Astrocyte of the hippocampus (primary cell): ENCODE data around the gene GSG1L.
A peak's percentile ranks its signal among the peaks of the same experiment; 100 is the strongest.
"Not testable (repeated sequence)": the region's sequence is repeated elsewhere in the genome, so short reads cannot be mapped to it uniquely, and the experiment has no call there.

Experiments
- DNase-seq: peaks from one replicate; pipeline ENCODE4 v3.0.0; 2011; ENCODE audit warnings: low read depth, low spot score

The GSG1L gene

DNA sequence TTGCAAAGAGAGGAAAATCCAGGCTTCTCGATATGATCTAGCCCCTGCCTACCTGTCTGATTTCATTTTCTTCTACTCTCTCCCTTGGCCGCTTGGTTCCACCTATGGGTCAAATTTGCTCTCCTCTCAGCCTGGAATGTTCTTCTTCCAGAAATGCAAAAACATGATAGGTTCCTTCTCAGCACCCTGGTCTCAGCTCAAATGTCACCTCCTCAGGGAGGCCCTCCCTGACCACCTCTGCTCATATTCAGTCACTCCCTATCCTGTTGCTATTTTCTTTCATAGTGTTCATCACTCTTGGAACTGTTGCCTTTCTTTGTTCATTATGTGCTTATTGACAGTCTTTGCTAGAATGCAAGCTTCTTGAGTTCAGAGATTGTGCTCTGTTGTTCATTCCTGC is 305.0 kb downstream of the GSG1L start:
- no peak for DNase-seq

DNA sequence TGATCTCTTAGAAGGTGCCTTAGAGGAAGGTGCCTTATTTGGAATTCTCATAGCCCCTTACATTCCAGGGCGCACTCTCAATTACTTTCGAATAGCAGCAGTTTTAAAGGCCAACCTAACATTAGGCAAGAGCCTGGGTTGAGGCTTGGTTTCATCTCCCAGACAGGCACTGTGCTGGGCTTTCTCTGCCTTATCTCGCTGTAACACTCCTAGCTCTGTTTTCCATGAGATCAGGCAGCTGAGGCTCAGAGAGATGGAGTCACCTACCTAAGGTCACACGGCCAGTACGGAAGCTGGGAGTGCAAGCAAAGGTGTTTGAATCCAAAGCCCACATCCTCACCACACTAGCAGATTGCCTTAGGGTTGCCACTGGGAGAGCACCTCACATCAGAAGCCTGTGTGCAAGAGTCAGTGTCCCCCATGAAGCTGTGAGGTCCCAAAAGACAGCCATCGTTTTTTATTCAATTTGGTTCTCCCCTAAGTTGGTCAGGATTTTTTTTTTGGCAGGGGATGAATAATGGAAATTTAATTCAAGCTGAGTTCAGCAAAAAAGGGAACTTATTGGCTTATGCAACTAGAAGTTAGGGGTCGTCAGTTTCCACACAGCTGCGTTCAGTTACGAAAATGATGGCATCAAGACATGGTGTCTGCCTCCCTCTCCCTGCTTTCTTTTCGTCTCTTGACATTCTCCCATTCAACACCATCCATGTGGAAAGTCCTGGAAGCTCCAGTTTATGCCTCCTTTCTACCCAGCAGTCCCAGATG is 307.1 kb downstream of the GSG1L start:
- no peak for DNase-seq

DNA sequence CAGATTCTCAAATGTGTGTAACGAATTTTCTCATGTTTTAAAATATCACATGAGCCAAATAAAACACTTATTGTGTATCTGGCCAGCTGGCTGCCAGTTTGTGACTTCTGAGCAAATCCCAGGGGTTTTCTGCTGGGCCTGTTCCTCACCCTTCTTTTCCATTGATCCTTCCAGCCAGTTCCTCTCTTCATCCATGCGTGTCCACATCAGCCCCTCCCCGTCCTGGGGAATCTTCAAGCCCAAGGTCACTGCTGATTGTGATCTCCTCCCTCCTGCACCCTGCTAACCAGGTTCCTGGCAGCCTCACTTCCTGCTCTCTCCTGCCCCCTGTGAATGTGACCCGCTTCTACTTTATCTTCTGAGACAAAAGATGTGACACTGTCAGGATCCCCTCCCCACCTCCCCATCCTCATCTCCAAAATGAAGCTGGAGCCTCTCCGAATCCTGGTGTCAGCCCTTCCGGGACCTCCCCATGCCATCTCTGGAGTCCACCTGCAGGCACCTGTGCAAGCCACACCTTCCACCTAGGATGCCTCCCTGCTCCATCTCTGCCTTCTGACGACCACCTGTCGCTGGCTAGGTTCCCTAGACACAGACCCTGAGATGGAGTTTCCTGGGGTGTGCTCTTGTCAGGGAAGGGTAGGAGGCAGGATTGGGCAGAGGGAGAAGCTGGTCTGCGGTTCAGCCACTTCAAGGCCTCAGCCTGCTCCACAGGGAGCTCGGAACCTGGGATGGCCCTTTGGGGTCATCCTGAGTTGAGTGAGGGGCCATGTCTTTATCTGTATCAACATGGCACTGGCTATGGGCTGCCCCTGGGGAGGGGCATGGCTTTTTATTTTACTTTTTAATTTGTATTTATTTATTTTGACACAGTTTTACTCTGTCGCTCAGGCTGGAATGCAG is 308.5 kb downstream of the GSG1L start:
- DNase-seq, result no peak

DNA sequence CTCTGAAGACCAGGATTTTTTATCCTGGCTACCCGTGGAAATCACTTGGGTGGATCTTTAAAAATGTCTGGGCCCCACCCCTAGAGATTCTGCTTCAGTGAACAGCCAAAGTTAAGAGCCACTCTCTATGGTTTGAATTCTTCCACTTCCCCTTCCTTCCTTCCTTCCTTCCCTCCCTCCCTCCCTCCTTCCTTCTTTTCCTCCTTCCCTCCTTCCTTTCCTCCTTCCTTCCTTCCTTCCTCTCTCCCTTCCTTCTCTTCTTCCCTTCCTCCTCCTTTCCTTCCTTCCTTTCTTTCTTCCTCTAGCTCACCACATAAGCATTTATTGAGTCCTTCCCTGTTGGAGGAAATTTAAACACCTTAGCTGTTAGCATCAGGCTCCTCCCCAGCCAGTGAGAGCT is 310.0 kb downstream of the GSG1L start:
- no peak for DNase-seq

DNA sequence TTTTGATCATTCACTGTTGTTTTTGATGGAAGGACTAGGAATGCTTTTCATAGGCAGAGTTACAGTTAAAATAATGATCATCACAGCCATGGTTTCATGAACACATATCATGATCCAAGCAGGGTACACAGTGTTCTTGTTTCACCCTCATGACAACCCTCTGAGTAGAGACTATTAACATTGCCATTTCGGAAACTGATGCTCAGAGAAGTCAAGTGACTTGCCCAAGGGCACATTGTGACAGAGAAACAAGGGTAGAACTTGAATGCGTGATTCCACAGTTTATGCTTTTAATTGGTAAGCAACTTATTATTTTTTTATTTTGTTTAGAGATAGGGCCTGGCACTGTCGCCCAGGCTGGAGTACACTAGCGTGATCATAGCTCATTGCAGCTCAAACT is 311.3 kb downstream of the GSG1L start:
- DNase-seq, result no peak

DNA sequence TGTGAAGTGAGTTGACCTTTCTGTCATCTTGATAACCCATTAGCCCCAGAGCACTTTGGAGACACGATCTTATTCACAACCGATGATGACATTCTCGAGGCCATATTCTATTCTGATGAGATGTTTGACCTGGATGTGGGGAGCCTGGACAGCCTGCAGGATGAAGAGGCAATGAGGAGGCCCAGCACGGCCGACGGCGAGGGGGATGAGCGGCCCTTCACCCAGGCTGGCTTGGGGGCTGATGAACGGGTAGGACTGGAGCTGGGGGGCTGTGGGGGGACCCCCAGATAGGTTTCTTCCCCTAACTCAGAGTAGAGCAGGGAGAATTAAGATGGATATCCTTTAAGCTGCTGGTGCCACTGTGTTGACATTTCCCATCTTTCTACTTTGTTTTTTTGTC is 311.8 kb downstream of the GSG1L start:
- no peak for DNase-seq

DNA sequence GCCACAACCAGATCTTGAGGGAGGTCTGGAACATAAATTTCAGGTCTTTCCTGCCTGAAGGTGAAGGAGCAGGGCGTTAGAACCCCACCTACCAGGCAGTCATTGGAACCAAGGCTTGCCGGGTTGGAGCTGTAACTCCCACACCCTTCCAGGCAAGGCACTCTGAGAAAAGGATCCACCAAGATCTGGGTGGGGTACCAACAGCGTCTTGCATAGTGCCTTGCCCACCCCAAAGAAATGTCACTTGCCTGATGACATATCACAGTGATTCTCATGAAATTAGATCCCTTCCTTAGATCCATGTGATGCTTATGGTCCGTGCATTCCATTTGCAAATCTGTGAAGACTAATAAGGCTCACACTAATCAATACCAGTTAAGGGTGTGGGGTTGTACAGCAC is 312.3 kb downstream of the GSG1L start:
- DNase-seq, result no peak

DNA sequence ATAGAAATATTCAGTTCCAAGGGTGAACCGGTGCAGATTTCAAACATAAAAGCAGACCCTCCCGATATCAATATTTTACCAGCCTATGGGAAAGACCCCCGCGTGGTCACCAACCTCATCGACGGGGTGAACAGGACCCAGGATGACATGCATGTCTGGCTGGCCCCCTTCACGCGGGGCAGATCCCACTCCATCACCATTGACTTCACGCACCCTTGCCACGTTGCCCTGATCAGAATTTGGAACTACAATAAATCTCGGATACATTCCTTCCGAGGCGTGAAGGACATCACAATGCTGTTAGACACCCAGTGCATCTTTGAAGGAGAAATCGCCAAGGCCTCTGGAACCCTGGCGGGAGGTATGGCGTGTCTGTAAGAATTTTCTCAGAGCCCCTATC is 313.6 kb downstream of the GSG1L start:
- no peak for DNase-seq

DNA sequence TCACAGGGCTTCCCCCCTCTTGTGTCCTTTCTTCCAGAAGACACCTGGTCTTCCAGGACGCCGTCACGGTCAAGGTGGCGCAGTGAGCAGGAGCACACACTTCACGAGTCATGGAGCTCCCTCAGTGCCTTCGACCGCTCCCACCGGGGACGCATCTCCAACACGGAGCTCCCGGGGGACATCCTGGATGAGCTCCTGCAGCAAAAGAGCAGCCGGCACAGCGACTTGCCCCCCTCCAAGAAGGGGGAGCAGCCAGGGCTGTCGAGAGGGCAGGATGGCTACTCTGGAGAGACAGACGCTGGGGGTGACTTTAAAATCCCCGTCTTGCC is 314.0 kb downstream of the GSG1L start:
- no peak for DNase-seq

DNA sequence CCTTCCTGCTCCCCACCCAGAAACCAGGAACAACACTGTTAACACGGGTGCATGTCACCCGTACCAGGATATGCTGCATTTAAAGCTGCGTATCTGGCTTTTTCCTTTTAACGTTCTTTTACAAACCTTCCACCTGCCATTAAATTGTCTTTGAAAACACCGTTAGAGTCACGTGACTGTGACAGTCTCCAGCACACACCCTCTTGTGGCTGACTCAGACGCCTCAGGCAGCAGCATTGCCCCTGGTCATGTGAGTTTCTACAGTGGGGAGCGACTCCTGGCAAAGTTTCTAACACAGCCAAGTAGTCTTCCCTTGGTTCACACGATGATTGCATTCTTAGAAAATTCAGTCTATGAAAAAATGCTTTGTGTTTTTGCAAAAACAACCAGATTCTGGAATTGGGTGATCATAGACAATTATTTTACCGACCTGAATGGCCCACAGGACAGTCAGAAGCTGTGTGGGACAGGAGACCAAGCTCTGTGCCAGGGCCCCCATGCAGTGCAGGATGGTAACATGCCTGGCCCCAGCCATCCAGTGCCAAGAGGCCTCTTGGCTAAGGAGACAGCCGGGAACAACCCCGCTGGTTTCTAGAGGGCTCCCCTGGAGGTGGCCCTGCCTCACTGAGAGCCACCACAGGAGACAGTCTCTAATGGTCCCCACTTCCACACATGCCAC is 314.5 kb downstream of the GSG1L start:
- peak; percentile 89 for DNase-seq

DNA sequence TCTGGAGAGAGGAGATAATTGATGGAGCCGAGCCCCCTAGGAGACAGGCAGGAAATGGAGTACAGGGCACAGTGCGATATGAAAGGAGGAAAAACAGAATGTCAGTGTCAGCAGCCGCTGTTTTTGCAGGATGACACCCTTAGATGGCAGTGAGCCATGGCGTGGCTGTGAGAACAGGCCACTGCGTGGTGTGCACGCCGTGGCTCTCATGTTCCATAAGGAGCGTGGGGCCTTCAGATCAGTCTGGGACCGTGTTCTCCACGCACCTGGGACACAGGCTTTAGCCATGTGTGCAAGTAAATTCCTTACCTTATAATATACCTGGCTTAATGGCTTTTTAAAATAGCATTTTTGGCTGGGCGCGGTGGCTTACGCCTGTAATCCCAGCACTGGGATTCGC is 315.6 kb downstream of the GSG1L start:
- no peak for DNase-seq

DNA sequence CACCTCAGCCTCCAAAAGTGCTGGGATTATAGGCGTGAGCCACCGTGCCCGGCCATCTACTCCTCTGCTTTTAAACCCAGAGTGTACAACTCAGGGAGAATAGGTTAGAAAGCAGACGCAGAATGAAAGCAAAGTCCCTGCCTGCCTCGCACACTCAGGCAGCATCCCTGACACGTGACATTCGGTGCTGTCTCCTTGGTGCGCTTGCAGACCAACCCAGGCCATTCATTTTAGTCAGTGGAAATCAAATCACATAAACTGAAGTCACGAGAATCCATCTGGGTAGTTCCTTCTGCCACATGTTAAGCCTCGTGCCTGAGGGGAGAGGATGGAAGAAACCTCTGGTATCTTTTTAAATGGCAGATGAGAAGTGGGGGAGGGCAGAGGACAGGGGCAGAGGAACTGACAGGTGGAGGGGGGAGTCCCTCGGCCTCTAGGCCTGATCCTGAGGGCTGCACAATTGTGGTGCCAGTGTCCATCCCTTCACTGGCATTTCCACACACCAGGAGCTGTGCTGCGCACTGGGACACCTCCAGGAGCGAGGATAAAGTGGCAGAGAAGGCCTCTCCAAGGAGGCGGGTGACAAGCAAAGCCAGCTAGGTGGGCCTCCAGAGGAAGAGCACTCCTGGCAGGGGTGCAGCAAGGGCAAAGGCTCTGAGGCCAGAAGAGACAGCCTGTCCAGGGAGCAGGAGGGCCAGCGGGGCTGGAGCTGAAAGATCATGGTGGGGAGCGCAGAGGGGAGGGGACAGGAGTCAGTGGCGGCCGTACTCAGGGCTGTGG is 317.2 kb downstream of the GSG1L start:
- no peak for DNase-seq

DNA sequence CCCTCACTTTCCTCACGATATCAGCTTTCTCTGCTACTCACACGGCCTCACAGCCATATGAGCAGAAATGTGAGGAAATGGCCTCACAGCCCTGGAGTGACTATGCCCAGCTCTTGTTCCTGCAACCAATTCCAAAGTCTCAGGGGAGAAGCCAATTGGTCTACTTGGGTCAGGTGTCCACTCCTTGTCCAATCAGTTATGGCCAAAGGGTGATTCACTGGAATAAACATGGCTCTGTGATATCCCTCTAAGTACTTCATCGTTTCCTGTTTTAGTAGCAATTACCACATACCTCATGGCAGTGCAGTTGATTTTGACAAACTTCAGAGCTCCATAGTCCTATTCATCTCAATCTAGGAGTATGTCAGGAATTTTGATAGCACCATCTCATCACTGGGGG is 318.2 kb downstream of the GSG1L start:
- DNase-seq, result no peak

DNA sequence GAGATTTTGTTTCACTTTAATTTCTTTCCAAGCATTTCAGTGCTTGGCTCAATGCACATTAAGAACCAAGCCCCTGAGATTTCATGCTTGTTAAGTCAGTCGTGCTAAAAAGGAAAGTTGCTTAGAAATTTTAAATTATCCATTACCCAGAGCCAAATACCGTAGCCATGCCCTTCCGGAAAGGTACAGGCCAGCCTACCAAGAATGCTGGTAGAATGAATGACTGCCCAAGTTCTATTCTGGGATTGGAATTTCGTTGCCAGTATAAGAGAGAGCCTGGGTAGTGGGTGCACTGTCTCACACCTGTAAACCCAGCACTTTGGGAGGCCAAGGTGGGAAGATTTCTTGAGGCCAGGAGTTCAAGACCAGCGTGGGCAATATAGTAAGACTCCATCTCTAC is 319.6 kb downstream of the GSG1L start:
- no peak for DNase-seq

DNA sequence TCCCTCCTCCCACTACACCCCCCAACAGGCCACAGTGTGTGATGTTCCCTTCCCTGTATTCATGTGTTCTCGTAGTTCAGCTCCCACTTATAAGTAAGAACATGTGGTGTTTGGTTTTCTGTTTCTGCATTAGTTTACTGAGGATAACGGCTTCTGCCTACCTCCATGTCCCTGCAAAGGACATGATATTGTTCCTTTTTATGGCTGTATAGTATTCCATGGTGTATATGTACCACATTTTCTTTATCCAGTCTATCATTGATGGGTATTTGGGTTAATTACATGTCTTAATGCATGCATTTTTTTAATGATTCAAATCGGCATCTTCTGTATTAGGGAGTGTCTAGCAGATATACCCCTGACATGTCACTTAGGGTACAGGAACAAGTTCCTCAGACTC is 320.5 kb downstream of the GSG1L start:
- not testable (repeated sequence) for DNase-seq

DNA sequence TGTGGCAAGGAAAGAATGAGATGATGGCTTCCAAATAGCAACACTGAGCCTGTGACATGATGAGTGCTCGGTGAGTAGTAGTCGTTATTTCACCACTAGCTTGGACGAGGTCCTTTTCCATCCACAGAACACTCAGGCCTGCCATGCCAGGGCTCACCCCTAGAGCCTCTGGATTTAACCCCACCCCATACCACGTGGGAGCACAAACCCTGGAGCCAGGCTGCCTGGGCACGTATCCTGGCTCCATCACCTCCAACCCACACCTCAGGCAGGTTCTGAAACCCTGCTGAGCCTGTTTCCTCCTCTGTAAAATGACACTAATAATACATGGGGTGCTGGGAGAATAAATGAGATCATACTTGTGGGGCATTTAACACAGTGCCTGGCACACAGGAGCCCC is 321.2 kb downstream of the GSG1L start:
- DNase-seq, result no peak

DNA sequence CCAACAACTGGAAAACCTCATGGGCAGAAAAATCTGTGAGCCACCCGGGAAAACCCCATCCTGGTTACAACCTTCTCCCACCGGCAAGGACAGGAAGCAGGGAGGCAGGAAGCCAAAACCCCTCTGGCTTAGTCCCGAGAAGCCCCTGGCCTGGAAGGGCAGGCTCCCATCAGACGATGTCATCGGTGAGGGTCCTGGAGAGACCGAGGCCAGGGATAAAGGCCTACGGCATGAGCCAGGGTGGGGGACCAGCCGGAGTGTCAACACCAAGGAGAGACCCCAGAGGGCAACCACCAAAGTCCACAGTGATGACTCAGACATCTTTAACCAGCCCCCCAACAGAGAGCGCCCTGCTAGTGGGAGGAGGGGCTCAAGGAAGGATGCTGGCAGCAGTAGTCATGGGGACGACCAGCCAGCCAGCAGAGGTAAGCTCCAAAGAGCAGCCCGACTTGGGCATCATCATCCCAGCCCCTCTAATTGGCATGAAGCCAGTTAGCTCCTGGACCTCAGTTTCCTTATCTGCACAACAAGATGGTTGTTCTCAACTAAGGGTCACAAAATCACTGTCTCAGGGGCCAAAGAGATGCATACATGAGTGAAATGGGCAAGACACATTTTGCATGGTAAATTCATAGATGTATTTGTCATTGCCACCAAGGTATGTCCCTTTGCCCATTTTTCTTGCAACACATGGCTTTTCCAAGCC is 322.9 kb downstream of the GSG1L start:
- DNase-seq, result peak; percentile 52

DNA sequence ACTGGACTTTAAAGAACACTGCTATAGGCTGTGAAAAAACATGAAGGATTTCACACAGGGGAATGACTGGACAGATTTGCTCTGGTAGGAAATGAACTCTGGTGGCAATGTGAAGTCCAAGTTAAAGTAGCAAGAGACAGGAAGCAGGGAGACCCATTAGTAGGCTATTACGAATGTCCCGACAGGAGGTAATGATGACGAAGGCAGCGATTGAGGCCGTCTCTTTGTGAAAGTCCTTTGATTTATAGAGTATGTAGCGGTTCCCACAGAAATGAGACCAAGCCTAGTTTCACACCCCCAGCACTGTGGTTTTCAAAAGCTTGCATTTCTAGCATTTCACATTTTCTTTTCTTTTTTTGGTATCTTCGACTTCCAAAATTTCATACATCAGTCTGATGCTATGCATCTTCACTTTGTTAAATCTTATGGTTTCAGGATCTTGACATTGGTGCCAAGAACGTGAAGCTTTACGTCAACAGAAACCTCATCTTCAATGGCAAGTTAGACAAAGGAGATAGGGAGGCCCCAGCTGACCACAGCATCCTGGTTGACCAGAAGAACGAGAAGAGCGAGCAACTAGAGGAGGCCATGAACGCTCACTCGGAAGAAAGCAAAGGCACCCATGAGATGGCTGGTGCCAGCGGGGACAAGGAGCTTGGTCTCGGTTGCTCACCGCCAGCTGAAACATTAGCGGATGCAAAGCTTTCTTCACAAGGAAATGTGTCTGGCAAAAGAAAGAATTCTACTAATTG is 323.7 kb downstream of the GSG1L start:
- DNase-seq, result peak; percentile 39

DNA sequence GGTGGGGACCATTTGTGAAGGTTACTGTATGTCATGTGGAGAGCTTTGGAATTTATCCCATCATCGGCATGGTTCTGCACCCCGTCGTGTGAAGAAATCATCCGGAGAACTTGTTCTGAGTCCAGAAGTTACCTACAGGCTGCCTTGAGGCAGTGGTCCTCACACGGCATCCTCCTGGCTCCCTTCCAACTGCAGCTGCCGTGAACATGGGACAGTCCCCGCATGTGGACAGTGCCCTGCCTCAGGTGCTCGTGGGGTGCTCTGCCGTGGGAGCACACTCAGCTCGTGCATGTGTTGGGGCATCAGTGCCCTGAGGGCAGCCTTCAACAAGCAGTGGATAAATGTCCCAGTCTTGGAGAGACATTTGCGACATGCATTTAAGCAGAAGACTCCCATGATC is 324.9 kb downstream of the GSG1L start:
- DNase-seq, result no peak
